WI38 (cell line): Measurements from ENCODE around the gene DLG1.

ENCODE experiments used
- H3K4me3 ChIP-seq: 2 replicates; pipeline ENCODE4 v1.5.1; 2011; ENCODE audit warnings: low read depth, mild to moderate bottlenecking, control low read depth, low read length
- TF ChIP-seq, protein P1 (sequence below): IDR thresholded peaks from 2 replicates; pipeline ENCODE4 v1.5.1; 2012; ENCODE audit warnings: low read depth, mild to moderate bottlenecking, control low read depth, low read length

Gene DLG1

GRCh38 chr3:197339841-197340520 is 41.6 kb upstream of the DLG1 start:
- no peak overlapping the region for H3K4me3 ChIP-seq
- TF ChIP-seq, protein P1, sequence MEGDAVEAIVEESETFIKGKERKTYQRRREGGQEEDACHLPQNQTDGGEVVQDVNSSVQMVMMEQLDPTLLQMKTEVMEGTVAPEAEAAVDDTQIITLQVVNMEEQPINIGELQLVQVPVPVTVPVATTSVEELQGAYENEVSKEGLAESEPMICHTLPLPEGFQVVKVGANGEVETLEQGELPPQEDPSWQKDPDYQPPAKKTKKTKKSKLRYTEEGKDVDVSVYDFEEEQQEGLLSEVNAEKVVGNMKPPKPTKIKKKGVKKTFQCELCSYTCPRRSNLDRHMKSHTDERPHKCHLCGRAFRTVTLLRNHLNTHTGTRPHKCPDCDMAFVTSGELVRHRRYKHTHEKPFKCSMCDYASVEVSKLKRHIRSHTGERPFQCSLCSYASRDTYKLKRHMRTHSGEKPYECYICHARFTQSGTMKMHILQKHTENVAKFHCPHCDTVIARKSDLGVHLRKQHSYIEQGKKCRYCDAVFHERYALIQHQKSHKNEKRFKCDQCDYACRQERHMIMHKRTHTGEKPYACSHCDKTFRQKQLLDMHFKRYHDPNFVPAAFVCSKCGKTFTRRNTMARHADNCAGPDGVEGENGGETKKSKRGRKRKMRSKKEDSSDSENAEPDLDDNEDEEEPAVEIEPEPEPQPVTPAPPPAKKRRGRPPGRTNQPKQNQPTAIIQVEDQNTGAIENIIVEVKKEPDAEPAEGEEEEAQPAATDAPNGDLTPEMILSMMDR: no peak

DNA sequence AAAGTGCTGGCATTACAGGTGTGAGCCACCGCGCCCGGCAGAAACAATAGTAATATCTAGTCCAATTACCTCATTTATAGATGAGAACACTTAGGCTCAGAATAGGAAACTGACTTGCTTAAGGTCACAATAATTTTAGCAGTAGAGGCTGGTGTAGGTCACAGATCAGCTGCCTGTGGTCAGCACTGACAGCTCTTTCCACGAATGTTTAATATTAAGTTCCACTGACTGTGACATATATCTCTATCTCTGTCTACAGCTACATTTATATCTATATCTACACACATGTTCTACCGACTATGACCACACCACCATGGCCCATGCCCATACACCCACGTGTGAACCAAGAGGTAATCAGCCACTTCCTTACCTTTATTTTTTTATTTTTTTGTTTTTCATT is 40.2 kb upstream of the DLG1 start:
- TF ChIP-seq, protein P1: no peak
- no peak overlapping the region for H3K4me3 ChIP-seq

GRCh38 chr3:197337656-197338055 is 39.2 kb upstream of the DLG1 start:
- no peak overlapping the region for H3K4me3 ChIP-seq
- TF ChIP-seq, protein P1: no peak

DNA sequence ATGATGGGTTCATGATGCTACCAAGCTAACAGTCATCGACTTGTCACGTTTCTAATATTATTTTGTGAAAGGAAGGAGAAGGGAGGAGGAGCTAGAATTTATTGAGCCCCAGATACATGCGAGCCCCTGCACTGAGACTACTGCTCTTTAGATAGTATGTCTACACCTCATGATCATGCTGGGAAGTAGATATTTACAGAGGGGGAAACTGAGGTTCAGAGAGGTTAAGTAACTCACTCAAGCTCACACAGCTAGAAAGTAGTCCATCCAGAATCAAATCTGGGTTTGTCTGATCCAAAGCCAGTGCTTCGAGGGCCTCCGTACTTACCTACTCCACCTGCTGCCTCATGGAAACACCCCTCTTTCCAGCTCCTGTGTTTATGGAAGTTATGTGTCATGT is 38.8 kb upstream of the DLG1 start:
- TF ChIP-seq, protein P1: no peak
- no peak overlapping the region for H3K4me3 ChIP-seq

DNA sequence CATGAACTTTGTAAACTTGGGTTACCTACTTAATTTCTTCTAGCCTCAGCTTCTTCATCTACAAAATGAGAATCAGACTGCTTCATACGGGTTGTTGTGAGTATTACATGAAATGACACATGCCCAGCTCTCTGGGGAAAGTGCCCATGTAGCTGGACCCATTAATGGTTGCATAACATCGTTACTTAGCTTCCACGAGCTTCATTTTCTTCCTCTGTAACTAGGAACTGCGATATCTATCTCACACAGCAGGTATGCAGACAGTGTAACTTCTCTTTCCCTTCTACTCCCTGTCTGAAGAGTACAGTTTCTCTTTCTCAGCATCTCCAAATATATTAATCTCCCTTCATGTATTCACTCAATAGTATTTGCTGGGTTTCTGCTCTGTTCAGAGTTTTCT is 37.9 kb upstream of the DLG1 start:
- H3K4me3 ChIP-seq: no peak overlapping the region
- TF ChIP-seq, protein P1: no peak

DNA sequence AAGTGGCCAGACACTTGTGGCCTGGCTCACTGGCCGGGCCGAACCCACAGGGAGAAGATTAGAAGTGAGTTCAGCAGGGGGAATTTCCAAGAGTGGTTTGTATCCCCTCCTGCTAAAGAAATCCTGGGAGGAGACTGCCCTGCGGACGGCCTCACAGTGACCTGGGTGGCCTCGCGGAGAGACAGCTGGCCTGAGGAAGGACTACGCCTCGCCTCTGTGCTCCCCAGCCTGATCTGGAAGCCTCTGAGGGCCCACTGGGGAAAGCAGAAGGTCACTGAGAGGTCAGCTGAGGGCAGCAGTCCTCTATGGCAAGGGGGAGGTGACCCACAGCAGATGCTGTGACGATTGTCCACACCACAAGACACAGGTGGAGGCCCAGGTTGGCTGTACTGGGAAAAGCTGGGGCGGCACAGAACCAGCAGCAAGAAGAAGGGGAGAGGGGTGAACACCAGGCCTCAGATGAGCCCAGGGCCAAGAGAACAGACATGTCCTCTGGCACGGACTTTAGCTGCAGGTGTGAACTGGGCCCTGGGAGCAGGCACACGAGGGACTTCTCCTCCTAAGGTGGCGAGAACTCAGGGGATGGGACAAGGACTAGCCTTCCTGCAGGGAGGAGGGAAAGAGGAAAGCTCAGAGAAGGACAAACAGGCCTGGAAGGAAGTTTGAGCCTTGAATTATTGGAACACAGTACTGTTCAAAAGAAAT is 37.2 kb upstream of the DLG1 start:
- TF ChIP-seq, protein P1: no peak
- no peak overlapping the region for H3K4me3 ChIP-seq

DNA sequence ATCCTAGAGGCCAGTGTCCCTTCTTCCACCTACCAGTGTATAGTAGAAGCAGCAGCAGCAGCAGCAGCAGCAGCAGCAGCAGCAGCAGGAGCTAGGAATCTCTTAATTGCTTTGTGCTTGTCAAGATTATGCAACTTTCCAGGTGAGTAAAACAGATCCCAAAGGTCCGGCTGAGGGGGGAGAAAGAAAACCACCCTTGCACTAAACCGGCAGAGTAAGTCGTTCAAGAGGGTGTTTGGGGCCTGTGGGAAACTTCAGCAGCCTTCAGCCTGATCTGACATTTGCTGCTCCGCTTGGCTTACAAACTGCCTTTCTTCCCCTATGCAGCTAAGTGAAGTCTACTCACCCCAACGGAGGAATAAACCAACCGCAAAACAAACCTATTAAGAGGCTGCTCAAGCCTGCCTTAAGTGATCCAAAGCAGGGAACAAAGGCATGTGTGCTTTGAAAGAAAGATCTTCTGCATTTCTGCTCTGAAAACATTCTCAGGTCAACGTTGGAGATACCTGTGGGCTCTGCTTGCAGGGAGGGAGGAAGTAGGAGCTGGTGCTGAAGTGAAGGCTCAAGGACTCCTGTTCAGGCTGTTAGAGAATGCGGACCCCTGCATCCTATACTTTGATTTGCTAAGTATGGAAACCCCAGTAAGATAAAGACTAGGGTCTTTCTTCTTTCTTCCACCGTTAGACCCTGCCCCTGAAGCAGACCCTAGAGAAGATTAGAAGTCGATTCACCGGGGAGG is 35.7 kb upstream of the DLG1 start:
- TF ChIP-seq, protein P1: no peak
- no peak overlapping the region for H3K4me3 ChIP-seq
